GM21576 (cell line): ENCODE results near the gene BBLN.
"Not testable (repeated sequence)": the region's sequence is repeated elsewhere in the genome, so short reads cannot be mapped to it uniquely, and the experiment has no call there.

ENCODE experiments used
- ATAC-seq: cut with Tn5 transposase; IDR thresholded peaks from one replicate; pipeline ENCODE4 v1.9.1; 2021; ENCODE audit warnings: mild to moderate bottlenecking, moderate library complexity; ENCODE audit not compliant: unreplicated experiment

The BBLN gene, protein sequence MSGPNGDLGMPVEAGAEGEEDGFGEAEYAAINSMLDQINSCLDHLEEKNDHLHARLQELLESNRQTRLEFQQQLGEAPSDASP

DNA sequence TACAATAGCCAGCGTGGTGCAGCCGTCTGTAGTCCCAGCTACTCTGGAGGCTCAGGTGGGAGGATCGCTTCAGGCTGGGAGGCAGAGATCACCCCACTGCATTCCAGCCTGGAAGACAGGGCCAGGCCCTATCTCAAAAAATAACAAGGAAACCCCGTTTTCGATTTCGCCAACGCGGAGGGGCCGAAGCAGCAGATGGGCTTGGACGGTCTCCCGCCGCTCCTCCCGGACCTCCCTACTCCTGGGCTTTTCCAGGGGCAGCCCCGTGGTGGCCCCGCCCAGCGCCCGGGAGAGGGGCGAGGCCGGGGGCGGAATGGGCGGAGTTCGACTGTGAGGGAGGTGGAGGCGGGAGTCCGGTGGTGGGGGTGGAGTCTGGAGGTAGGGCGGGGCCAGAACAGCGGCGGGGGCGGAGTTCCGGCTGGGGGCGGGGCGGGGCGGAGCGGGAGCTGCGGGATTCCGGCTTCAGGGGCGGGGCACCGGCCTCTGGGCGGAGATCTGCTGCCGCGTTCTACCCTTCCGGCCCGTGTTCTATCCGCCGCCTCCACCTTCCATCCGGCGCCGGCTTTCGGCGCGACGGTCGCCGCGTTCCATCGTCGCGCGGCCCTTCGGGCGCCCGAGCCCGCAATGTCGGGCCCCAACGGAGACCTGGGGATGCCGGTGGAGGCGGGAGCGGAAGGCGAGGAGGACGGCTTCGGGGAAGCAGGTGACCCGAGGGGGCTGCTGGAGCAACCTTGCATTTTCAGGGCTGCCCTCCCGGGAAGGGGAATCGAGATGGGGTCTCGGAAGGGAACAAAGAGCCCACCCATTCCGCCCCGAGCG, at the start of gene BBLN:
Gene BBLN (plus strand): TSS at position 482 of the 819 bp plus-strand sequence. CDS start 143 bp downstream, at position 625.
- ATAC-seq: peak; percentile 70

DNA sequence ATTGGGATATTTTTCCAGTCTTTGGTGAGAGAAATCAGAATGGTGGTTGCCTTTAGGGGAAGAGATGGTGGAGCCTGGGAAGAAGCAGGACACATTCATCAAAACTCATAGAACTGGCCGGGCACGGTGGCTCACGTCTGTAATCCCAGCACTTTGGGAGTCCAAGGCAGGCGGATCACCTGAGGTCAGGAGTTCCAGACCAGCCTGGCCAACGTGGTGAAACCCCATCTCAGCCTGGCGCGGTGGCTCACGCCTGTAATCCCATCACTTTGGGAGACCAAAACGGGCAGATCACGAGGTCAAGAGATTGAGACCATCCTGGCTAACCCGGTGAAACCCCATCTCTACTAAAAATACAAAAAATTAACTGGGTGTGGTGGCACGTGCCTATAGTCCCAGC, 48.3 kb upstream of the BBLN start:
- not testable (repeated sequence) for ATAC-seq

DNA sequence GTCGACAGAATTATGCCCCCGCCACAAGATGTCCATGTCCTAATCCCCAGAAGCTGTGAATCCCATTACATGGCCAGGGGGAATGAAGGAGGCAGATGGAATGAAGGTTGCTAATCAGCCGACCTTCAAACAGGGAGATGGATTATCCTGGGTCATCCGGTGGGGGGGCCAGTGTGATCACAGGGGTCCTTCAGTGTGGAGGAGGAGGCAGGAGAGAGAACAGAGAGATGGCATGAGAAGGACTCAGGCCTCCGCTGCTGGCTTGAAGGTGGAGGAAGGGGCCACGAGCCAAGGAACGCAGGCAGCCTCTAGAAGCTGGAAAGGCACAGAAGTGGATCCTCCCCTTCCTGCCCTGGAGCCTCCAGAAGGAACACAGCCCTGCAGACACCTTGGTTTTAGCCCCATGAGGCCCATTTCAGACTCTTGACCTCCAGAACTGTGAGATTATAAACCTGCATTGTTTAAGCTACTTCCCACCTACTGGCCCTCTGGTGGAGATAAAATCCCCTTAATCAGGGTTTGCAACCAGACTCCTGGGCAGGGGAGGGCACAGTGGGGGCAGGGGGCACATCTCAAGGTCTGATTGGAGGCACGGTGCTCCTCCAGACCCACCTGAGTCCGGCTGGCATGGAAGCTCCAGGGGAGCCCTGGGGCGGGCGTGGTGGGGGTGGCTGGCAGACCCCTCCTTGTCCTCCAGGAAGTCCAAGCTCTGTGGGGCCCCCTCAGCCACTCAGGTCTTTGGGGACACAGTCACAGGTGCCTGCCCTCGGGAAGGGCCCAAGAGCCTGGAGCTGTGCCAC, 46.3 kb upstream of the BBLN start:
- no peak for ATAC-seq

DNA sequence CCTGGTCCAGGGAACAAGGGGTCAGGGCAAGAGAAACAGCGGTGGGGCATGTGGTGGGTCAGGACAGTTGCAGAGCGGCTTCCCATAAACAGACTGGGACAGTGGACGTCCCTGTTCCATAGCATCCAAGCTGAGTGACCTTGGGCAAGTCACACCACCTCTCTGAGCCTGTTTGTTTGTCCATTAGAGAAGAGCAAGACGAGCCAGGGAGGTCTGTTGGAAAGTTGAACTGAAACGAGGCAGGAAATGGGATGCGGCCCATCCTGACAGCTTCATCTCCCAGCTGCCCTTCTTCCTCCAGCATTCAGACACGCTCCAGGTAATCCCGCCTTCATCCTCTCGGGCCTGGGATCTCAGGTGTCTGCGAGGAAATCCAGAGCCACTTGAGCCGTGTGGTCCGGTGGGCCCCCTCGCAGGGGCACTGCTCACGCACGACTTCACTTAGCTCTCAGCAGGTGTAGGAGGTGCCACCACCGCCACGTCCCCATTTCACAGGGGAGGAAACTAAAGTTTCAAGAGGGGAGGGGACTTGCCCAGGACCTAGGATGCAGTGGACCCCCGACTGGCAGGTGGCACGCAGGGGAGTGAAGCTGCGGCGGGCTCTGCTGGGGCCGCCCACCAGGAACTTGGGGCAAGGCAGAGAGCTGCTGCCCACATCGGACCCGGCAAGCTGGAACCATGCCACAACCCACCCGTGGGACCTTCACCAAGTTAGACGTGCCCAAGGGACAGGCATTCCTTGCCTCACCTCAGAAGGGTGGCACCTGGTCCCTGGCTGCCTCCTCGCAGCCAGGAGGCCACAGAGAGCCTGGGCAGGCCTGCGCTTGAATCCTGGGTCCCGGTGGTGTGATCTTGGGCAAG, 45.5 kb upstream of the BBLN start:
- no peak for ATAC-seq

DNA sequence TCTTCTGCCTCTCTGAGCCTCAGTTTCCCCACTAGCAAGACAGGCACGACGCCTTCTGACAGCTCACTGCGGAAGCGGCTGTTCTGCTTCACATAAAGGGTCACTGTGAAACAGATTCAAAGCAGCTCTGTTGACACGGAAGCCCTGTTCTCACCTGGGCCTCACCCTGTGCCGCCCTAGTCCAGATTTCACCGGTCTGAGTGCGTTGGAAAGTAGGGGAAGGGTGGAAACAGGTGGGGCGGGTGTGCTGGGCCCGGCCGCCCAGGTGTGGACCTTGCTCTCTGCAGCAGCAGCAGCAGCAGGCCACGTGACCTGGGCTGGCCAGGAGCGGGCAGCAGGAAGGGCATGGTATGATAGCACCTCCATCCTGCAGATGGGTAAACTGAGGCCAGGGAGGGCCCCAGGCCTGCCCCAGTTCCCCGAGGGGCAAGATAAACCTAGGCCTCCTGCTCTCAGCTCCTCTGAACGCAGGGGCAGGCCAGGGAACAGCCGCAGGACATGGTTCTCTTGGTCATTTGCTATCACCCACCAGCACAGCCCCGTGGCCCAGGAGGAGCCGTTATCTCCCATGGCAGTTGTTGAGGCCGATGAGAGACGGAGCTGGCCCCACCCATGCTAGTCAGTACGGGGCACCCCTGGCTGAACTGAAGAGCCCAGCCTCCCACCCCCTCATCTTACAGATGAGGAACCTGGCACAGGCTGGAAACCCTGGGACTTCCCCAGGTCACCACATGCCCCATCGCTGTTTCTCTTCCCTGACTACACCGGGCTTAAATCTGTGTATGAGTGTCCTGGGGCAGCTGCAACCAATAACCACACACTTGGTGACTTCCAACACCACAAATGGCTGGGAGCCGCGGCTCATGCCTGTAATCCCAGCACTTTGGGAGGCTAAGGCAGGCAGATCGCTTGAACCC, 44.6 kb upstream of the BBLN start:
- no peak for ATAC-seq

DNA sequence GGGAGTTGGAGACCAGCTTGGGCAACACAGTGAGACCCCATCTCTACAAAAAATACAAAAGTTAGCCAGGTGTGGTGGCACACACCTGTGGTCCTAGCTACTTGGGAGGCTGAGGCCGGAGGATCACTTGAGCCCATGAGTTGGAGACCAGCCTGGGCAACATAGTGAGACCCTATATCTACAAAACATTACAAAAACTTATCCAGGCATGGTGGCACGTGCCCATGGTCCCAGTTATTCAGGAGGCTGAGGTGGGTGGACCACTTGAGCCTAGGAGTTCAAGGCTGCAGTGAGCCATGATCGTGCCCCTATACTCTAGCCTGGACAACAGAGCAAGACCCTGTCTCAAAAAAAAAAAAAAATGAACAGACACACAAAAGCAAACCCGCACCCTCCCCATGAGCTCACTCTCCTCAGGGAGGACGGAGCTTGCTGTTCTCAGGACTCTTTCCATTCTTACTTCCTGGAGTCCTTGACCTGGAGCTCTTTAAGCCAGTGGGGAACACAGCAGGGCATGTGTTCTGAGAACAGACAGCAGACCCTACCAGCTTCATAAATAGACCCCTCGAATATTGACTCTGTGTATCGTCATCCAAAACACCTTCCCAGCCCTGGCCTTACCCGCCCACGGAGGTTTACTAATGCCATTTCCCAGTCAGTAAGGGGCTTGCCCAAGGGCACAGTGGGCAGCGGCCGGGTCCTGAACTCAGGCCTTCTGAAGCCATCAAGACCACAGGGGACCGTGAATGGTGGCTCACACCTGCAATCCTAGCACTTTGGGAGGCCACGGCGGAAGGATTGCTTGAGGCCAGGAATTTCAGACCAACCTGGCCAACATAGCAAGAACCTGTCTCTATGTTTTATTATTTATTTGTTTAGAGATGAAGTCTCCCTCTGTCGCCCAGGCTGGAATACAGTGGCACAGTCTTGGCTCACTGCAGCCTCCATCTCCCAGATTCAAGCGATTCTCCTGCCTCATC, 43.7 kb upstream of the BBLN start:
- no peak for ATAC-seq

DNA sequence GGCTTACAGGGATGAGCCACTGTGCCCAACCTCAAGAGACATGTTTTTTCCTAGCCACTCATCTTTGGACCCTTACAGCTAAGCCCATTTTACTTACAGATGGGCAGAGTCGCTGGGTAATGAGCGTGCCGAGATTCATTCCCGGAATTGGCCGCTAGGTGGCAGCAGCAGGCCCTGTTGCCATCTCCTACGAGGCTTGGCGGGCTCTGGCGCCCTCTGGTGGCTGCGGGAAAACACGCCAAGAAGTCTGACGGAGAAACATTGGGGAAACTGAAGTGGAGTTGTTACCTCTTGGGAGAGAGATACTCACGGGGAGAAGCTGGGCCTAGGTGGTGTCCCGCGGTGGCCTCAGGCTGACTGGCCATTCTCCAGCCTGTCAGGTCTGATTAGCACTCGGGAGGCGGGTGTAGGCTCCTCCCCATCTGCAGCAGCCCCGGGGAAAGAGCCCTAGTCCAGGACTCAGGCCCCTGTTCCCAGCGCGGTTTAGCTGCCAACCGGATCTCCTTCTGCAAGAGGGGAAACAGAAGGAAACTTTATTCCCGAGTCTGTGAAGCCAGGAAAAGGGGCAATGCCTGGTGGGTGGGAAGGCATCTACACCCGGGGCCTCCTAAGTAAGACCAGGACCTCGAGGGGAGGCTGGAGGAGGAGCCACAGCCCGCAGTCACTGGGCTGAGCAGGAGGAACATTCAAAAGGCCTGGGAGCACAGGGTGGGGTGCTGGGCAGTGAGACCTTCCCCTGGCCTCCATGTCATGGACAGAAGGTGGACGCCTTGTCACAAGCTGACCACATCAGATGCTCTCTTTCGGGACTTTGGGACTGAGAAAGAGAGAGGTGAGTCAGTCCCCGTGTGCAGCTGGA, 42.2 kb upstream of the BBLN start:
- no peak for ATAC-seq

DNA sequence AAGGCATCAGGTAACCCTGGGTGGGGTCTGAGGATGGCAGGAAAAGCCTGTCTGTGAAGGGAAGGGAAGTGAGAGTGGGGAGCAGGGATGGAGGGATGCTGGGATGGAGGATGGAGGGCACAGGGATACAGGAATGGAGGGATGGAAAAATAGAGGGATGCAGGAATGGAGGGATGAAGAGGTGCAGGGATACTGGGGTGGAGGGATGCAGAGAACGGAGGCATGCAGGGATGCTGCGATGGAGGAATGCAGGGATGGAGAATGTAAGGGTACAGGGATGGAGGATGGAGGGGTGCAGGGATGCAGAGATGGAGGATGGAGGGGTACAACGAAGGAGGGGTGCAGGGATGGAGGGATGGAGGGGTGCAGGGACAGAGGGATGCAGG, 41.6 kb upstream of the BBLN start:
- ATAC-seq: no peak

DNA sequence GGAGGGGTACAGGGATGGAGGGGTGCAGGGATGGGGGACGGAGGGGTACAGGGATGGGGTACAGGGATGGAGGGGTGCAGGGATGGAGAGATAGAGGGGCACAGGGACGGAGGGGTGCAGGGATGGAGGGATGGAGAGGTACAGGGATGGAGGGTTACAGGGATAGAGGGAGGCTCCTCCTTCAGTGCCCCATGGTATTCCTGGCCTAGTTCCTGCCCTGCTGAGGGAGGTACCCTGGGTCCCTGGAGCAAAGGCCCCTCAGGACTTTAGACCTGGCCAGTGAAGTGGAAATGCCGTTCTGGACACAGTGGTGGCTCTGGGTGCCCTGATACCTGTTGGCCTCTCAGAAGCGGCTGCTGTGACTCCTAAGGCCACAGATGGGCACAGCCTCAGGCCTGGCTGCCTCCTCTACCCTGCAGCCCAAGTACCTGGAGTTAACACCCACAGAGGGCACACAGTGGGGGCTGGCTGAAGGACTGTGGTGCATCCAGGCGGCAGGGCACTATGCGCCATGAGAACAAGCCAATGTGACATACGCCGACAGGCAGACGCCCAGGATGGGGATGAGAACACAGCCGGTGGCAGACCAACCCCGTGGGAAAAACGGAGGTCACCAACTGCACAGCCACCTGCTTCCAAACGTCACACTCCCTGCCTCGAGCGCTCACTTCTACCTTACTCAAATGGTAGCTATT, 40.9 kb upstream of the BBLN start:
- ATAC-seq: no peak

DNA sequence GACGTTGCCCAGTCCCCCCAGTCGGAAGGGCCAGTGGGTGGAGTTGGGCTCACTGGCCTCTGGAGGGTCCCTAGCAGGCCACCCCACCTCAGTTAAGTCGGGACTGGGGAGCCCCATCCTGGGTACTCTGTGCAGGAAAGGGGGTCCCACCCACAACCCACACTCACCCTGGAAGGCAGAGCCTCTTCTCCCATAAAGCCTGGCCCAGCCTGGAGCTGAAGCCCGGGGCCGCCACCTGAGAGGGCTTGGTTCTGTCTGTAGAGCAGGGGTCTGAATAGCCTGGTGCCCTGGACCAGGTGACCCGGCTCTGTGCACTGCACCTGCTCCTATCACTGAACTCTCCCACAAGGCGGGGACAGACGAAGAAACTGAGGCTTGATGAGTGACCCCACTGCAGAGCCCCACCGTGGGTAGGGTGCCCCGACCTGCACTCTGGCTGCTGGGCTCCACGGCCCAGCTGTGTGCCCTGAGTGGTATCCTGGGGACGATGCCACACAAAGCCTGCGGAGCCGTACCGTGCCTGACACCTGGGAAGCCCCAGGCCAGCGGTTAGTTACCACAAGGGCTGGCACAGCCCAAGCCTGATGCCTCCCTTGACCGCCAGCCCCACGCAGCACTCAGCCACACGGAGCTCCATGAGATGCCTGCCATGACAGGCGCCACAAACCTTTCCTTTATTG, 39.9 kb upstream of the BBLN start:
- no peak for ATAC-seq

DNA sequence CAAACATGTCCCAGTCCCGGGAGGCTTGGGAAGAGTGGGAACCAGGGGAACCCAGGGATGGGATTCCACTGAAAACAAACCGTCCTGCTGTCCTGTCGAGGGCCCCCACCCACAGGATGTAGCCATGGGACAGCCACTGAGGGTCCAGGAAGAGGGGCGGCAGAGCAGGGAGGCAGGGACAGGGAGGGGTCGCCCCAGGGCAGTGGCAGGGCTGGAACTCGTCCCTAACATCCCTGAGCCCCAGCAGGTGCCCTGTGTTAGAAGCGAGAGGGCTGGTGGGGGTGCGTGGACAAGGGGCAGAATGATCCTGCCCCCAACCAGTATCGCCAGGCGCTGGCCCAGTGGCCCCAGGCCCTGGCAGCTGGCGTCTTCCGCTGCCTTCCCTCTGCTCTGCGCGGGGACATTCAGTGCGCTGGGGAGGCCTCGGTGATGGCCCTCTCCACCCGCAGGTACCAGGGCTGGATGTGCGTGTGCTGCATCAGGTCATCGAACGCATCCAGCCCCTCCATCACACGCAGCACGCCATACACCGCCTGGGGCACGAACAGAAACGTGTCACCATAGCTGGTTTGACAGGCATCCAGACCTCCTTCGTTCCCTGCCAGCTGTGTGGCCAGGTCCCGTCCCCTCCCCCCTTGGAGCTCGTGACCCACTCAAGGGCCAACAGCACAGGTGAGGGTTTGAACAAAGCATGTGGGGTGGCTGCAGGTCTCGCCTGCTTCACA, 39.2 kb upstream of the BBLN start:
- ATAC-seq: no peak

DNA sequence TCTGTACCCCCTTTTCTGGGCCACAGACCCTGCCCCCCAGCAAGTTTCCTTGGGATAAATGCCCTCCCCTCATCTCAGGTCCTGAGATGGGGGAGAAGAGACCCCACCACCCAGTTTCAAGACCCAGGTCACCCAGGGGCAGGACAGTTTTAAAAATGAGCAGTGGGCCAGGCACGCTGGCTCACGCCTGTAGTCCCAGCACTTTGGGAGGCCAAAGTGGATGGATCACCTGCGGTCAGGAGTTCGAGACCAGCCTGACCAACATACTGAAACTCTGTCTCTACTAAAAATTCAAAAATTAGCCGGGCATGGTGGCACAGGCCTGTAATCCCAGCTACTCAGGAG, 38.6 kb upstream of the BBLN start:
- ATAC-seq: no peak

DNA sequence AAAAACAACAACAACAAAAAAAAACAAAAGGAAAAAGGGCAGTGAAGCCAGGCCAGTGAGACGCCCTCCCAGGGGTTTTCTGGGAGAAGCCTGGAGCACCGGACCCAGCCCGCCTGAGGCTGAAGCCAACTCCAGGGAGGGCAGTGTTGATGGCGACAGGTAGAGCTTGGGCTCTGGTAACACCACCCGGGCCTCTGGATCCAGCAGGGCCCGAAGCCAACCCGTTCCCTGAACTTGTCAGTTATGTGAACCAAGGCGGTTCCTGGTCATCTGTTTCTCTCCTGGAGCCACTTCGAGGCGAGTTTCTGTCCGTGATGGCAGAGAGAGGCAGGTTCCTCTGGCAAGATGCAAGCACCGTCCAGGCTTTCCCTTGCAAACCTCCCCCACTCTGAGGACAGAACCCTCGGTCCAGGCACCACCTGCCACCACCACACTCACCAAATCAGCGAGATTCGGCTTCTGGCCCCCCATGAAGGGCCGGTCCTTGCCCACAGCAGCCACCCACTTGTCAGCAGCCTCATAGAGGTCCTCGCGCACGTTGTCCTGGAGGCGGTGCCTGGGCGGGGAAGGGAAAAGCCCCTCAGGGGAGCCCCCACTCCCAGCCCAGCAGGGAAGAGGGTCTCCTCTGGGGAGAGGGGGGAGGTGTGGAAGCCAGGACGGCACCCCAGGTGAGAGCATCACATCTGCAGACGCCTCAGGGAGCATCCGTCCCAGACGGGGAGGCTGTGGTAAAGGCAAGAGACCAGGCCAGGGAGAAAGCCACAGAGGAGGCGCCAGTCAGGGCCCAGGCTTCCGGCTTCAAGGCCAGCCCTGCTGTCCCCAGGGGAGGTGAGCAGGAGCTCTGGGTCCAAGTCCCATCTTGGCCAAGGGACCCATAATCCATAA, 37.9 kb upstream of the BBLN start:
- no peak for ATAC-seq

DNA sequence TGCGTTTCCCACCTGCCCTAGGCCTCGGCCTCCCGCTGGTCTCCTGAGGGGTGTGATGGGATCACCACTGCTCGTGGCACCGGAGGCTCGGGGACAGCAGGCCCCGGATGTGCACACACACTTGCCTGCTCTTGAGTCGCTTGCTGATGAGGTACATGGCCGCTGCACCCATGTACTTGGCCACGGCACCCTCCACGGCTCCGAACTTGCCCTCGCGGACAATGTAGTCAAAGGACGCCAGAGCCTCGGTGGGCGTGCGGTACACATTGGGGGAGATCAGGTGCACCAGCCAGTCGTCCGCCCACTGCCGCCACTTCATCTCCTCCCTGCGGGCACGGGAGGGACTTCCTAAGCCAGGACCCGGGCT, 37.3 kb upstream of the BBLN start:
- ATAC-seq: no peak

DNA sequence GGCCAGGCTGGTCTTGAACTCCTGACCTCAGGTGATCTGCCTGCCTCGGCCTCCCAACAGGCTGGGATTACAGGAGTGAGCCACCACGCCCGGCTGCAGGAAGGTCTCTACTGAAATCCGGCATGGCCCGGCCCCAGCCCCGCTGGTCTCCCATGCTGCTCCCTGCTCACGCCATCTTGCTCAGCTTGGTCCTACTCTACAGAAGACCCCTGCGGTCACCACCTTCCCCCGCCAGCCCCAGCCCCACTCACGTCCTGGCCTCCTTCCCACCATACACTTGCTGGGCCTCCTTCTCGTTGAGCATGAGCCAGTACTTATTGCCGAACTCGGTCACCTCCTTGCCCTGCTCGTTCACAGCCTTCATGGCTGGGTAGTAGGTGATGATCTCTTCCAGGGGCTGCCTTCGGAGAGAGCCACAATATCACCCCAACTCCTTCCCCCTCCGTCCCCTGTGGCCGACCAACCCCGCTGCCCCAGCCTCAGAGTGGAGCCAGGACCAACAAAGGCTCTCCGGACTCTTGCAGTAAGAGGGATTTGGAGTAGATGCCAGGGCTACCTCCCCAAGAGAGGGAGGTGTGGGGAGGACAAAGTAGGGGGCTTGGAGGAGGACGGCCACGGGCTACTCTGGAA, 36.5 kb upstream of the BBLN start:
- no peak for ATAC-seq
